Measurements from ENCODE around the gene CEP76.

The CEP76 gene, protein sequence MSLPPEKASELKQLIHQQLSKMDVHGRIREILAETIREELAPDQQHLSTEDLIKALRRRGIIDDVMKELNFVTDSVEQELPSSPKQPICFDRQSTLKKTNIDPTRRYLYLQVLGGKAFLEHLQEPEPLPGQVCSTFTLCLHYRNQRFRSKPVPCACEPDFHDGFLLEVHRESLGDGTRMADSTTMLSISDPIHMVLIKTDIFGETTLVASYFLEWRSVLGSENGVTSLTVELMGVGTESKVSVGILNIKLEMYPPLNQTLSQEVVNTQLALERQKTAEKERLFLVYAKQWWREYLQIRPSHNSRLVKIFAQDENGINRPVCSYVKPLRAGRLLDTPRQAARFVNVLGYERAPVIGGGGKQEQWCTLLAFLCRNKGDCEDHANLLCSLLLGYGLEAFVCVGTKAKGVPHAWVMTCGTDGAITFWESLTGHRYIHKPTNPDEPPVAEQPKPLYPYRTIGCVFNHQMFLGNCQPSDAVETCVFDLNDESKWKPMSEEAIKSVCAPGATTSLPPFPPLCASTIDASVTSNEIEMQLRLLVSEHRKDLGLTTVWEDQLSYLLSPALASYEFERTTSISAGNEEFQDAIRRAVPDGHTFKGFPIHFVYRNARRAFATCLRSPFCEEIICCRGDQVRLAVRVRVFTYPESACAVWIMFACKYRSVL

DNA sequence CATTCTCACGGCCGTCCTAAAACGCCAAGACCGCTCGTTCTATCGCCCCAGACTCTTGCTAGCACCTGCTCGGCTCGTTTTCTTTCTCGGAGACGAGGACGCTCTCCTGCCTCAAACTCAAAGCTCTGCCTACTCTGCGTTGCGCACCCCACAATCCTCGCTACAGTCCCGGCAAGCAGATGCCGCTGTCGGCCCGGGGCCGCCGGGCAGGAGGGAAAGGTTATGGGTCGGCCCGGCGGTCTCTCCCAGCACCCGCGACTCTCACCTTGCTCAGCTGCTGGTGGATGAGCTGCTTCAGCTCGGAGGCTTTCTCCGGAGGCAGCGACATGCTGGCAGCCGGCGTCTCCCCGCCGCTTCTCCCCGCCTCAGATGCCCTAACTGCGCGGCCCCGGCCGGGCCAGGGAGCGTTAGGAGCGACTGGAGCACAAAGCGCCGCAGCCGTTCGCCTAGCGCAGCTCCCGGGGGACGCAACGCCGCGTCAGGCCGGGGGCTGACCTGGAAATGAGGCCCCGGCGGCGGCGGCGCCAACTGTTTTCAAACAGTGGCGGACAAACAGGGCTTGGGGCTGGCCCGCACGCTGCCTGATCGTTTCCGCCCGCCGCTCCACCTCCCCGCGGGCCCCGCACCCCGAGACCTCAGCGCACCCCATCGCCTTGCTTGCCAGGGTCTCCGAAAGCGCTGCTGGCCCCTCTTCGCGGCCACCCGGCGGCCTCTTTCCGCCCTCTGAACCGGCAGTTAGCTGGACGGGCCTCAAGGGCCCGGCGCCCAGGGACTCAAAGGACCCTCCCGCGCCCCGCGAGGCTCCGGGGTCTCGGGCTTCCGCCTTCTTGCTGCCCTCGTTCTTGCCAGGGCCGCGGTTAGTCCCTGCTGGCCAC, at the start of gene CEP76, which contains the start of gene PSMG2:
Gene CEP76, minus strand, starts transcription at position 503 of the 875 bp plus-strand sequence. Its CDS starts 175 bp downstream, at position 328.
Gene PSMG2, plus strand, starts transcription at position 822 of the 875 bp plus-strand sequence. CDS start 66 bp downstream, outside the sequence.
- peak; percentile 95 for DNase-seq

DNA sequence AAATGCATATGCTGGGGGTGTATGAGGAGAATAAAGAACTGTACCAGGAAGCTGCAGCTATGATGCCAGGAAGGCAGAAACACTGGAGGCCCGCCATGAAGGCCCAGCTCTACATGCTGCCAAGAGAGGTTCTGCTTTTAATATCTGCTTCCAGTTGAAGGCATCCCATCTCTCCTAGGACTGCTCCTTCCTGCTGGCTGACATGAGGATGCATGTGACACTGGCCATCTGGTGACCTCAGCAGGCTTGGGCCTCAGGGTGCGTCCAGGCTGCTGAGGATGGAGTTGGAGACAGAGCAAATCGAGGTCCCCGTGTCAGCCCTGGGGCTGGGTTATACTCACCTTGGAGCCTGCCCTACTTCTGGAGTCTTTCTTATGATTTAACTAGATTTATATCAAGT, 49.4 kb upstream of the CEP76 start:
- no peak for DNase-seq

DNA sequence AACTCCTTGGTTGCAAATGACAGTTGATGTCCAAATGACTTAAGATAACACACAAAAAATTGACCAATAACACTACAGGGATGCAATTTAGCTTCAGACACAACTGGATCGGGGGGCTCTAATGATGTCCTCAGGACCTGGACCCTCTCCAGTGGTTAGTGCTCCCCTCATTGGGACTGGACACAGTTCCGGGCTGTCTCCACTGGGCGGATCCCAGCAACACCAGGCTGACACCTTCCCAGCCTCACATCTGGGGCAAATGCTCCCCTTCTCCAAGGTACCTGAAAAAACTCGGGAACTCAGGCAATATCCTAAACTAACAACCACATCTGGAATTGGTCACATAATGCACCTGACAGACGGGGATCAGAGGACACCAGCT, 49.0 kb upstream of the CEP76 start:
- DNase-seq, result no peak

DNA sequence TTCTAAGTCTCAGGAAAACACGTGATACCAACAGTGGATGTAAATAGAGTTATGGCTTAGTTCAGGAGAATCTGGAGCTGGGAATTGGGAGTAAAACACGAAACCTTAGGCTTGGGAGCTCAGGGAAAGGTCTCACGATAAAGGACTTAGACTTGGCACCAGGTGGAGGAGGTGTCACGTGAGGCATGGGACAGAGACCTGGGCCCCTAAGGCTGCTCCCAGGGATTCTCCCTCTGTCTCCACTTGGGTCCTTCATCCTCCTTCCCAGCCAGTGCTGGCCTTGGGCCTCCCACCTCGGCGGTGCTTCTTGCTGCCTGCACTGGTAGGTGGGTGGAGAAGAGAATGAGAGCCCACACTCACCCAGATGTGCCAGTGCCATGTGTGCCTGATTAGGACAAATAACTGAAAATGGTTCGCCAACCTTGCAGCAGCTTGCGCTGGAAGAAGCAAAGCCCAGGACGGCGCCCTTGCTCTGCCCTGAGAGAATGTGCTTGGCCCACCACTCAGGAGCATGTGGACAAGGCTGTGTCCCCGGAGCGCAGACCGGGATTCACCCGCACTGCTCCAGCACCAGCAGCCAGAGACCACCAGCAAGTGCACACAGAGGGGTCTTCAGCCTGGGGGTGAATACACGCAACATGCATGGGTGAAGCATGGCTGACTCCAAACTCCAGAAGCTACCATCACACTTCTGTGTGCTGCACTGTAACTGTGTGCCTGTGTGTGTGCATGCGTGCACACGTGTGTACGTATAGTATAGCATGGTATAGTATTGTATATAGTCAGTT, 48.4 kb upstream of the CEP76 start:
- DNase-seq, result no peak

DNA sequence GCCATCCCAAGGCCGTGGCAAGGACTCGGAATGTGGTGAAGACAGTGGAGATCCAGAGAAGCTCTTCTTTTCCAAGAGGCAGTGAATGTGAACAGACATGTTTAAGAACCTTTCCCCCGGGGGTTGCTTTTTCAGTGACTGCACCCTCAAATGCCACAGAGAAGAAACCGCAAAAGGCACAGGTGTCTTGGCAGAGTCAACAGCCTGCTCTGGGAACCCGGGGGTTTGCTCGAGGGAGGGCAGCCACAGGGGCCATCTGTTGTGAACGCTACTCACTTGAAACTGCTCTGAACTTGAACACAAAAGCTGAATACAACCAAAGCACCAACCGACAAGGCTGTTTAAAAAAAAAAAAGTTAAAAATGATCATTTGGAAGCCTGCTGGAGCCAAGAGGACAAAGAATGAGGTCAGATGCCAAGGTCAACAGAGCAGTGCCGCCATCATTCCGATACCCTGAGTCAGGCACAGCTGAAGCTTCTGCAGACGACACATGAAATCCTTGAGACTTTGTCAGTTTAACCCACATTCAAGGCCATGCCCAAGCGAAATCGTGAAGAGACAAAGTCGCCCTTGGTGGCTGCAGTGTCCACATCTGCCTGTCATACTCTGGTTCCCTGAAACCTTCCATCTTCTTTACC, 47.7 kb upstream of the CEP76 start:
- DNase-seq, result no peak

DNA sequence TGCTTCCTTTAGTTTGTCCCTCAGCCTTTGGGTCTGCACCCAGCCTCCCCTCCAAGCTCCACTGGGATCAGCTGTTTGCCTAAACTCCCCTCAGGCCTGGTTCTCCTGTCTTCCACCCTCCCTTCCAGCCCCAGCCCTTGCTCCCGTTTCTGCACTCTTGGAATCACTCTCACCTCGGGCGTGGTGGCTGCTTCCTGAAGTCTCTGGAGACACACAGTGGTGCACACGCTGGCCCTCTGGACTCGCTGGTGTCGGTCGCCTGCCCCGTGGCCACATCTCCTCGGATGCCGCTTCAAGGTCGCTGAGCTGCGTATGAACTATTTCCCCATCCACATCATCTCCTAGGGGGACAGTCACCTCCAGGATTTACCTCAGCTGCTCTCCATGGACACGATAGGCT, 46.6 kb upstream of the CEP76 start:
- no peak for DNase-seq

DNA sequence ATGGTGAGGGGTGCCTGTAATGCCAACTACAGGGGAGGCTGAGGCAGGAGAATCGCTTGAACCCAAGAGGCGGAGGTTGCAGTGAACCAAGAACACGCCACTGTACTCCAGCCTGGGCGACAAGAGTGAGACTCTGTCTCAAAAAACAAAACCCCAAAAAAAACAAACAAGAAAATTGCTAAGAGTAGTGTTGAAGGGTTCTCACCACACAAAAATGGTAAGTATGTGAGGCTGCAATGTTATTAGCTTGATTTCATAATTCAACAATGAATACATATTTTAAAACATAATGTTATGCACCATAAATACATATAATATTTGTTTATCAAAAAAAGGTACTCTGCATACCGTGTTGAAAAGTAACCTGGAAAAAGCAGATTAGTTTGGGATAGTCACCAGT, 46.1 kb upstream of the CEP76 start:
- no peak for DNase-seq

DNA sequence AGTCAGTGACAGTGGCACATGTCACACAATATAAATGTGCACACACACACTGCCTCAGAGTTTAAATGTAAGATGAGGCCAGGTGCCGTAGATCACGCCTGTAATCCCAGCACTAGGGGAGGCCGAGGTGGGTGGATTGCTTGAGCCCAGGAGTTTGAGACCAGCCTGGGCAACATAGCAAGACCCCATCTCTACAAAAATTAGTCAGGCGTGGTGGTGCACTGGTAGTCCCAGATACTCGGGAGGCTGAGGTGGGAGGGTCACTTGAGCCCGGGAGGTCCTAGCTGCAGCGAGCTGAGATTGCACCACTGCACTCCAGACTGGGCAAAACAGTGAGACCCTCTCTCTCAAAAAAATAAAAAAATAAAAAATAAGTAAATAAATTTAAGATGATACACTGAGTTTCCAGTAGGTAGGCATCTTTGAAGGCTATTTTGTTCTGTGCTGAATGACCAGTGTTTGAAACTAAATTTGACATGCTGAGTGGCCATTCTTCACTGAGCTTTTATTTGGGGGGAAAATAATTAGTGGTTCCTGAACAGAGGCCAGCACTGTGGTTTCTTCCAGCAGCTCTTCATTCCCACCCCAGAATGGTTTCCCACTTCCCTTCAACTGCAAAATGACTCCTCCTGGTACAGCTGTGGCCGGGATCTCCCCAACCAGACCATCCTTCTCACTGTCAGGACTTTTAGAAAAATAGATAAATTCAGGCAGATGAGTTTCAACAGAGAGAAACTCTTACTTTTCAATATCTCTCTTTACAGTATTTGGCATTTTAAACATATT, 45.2 kb upstream of the CEP76 start:
- DNase-seq, result no peak

DNA sequence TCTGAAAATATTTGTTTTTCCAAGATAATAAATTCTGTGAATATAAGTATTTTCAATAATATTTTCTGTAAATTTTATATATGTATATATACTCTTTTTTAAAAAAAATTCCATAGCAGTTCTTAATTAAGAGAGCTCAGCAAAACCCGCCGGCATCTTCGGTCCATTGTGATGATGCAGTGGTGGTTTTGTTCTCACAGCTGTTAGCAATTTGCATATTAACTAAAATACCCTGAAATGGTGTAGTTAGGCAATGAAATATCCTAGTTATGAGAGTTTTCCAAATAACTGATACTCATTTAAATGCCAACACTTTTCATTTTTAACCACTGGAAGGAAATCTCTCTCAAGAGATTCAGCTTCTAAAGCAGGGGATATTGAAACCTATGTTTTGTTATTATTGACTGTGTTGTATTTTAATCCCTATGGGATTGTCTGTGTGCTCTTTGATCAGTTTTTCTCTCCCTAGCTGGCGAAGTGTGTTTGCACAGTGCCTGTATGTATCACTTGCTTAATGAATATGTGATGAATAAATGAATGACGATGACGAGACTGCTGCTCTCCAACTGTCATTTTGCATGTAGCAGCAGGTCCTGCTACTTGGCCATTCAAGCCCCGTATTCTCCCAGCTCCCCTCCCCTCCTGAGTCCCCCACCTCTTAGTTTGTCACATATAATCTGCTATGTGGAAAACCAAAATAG, 42.7 kb upstream of the CEP76 start:
- no peak for DNase-seq

DNA sequence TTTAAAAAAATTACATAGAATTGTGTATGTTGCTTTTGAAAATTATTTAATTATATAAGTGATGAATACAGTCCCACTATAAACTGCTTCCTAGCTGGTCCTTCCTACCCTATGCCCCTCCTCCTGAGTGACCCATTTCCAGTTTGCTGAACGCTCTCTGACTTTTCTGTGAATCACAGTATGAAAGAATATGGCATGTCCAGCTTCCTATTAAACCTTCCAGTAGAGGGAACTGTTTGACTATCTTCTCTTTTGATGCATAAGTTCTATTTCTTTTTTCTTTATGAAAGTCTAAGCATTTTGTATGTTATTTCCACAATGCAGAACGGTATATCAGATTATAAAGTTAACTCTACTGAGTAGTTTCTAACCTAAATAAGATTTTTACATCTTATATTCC, 41.6 kb upstream of the CEP76 start:
- DNase-seq, result no peak

DNA sequence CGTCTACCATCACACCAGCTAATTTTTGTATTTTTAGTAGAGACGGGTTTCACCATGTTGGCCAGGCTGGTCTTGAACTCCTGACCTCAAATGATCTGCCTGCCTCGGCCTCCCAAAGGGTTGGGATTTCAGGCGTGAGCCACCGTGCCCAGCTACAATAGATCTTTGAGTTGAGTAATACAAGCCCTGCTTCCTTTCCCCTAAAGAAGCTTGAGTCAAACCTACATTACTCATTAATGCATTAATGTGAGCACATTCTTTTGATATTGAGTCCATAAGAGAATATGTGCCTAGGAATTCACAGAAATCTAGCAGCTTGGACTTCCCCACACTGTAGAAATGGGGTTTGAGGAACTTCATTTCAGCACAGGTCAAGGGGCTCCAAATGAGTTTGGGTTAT, 39.9 kb upstream of the CEP76 start:
- DNase-seq, result no peak

DNA sequence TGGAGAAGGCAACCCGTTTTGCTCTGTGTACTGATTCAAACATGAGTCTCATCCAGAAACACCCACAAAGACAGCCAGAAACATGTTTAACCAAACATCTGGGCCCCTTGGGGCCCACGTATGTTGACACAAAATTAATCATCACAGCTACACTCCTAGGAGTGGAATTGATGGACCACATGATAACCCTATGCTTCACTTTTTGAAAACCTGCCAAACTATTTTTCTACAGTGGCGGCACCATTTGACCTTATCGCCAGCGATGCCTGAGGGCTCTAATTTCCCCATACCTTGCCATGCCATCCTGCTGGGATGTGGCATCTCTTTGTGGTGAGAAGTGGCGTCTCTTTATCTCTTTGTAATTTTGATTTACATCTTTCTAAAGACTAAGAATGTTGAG, 38.8 kb upstream of the CEP76 start:
- no peak for DNase-seq

DNA sequence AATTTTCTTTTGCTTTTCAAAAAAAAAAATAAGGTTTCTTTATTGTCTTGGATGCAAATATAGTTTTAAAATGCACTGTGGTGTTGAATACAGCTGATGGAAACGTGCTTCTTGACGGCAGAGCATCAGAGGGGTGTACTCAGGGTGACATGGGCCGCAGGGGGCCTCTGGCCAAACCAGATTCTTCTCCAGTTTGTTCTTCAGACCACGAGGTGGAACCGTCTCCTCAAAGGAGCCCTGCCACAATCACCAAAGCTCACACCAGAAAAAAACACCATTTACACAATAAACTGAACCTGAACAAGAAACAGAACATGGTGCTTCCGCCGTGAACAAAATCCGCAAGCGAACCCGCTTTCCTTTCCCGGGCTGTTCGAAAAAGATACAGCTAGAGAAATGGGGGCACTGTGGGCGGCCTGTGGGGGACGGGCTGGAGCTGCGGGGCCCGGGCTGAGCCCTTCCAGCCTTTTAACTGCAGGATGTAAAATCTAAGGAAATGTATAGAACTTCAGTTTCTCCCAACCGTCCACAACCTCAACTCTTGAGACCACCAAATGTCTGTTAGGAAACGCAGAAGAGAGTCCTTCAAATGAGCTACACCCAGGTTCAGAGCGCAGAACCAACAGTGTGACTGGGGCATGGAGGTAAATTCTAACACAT, 34.9 kb upstream of the CEP76 start:
- DNase-seq, result no peak

DNA sequence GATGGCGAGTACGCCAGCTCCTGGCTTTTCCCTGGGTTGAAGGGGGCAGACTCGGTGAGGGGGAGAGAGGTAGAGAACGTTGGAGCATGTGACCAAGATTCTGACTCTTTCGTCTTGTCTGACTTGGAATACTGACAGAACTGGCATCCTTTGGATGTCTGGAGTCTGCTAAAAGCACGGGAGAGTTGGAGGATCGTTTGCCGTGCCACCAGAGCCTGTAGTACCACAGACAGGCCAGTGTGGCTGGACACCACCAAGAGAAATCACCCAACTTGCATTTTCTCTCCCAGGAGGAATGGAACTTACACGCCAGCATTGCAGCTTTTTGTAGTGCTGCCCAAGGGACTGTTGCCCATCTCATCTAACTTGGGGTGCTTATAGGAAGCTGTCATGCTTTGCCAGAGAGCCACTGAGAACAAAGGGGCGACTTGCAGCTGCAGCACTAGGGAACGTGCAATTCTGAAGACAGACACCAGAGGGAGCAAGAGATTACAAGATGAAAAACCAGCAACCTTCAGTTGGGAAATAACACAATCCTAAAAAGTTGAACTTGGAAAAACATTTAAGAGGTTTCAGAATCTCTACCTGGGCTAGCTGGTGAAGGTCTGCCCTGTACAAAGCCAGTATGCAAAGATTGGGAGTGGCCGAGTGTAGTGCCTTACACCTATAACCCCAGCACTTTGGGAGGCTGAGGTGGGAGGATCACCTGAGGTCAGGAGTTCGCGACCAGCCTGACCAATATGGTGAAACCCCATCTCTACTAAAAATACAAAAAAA, 24.4 kb upstream of the CEP76 start:
- DNase-seq, result peak; percentile 76

DNA sequence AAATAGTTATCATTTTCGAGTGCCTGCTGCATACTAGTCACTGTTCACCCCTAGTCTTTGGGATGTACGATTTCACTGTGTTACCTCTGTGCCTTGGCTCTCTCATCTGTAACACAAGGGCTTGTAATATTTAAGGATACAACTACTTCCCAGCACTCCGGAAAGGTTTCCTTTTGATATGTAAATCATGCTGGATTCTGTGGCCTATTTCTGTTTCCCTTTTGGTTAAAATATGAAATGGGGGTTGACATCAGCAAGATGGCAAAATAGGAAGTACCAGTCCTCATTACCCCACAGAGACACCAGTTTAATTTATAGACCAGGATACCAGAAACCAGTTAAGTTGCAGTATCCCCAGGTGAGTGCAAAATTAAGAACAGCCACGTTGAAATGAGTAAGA, 23.8 kb upstream of the CEP76 start:
- DNase-seq, result no peak

DNA sequence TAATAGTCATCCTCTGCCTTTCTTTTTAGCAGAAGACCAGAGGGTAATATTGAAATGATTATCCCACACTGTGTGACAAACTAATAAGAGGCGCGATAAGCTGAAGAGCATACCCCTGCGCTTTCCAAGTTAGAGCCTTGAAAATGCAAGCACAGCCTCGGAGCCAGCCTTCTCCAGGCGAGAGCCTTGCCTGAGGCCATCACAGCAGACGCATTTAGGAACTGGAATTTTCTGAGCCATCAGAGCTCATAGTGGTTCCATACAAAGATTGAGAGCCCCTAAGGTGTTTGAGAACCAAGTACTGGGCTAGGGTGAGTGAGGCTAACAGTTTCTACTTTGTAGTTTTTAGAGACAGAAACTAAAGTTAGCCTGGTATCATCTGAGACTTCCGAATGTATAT, 20.2 kb upstream of the CEP76 start:
- DNase-seq, result no peak

DNA sequence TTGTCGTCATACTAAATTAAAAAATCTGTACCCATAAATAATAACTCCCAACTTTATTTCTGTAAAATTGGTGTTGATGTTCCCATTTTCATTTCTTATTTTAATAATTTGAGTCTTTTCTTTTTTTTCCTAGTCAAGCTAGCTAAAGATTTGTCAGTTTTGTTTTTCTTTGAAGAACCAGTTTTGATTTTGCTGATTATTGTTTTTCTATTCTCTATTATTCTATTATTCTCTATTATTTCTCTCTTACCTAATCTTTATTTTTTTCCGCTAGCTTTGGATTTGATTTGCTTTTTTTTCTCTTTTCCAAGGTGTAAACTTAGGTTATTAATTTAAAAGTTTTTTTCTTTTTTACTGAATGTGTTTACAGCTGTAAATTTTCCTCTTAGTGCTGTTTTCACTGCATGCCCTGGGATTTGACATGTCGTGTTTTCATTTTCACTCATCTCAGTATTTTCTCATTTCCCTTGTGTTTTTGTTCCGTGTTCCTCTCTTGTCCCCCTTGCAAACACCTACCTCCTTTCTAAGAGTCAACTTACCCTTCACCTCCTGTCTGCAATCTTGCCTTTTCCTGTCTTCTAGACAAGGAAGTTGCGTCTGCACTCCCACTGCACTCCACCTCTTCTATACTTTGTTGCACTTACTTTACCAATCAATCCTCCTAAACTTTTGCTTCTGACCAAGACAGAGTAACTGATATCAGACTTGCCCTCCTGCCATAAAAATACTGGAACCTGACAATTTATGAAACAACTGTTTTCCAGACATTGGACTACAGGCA, 19.2 kb upstream of the CEP76 start:
- DNase-seq, result no peak

DNA sequence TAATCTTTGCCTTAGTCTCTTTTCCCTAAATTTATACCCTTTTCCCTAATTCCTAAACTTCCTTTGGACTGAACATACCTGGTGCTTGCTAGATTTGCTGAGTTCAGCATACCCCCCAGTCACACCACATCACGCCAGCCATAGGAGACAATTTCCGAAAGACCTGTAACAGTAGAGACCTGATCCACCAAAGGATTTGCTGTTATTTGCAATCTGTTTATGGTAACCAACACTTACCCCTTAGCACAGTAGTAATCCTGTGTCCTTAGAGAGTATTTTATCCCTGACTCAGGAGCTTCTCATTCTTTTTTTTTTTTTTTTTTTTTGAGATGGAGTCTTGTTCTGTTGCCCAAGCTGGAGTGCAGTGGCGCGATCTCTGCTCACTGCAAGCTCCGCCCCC, 8.9 kb upstream of the CEP76 start:
- DNase-seq, result no peak

Measured in right forelimb (tissue), 1 donor.